Measurements from ENCODE around the gene PDE10A.

- TF ChIP-seq CTCF (IDR thresholded peaks at IDR 0.05) (no peak), POLR2A (IDR thresholded peaks at IDR 0.05) (no peak), POLR2AphosphoS5 (IDR thresholded peaks at IDR 0.05) (no peak), EP300 (IDR thresholded peaks at IDR 0.05) (no peak)
Observed at GRCh38 chr6:165599596-165600487, 63.2 kb downstream of the PDE10A start.

Data from sigmoid colon (tissue), 4 donors.